Measurements from ENCODE around the gene C15orf61. TPM values are rescaled to one million over a fixed set of nuclear protein-coding genes. Genes with fewer than 3 reads are reported as not detected.
A peak's percentile ranks its signal among the peaks of the same experiment; 100 is the strongest.

The C15orf61 gene
- total RNA-seq, 1 donor from 2014 or later, result 7.5 TPM

DNA sequence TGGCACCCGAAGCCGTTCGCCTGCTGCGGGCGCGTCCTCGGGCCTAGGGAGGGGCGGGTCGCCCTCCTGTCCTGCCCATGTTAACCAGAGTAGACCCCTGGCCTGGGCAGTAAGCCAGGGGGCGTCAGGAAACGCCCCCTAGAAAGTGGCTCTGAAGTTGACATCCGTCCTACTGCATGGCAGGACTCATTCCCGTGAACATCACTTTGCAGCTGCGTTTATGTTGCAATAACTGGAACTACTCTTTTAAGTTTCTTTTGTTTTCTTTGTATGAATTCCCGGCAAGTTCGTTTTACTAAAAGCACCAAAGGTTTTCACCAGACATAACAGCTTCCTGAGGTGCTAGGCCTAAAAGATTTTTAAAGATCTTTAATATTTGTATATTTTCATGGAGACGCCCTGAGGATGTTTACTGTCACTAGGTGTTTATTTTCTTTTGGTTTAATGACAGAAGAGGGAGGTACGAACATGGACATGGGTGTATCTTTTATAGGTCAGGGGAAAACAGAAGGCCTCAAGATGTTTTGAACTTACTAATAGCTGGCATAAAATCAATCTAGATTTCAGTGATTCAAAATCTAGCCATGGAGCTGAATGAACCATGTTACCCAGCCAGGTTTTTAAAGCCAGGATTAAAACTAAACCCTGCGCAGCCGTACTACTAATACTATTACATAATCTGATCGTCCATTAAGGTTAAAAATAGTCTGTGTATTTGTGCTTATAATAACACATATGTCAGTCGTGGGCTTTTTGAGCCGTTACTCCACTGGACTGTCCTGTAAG, 1.0 kb downstream of the C15orf61 start:
- Mint-ChIP-seq H3K27me3 (ENCODE audit: unreplicated experiment) (peaks cover 2% of the 10 kb centered on the region), H3K4me1 (ENCODE audit: low read depth, unreplicated experiment) (peaks cover 14% of the 10 kb centered on the region), H3K4me3 (ENCODE audit: unreplicated experiment) (peak overlapping the region; percentile 88)

DNA sequence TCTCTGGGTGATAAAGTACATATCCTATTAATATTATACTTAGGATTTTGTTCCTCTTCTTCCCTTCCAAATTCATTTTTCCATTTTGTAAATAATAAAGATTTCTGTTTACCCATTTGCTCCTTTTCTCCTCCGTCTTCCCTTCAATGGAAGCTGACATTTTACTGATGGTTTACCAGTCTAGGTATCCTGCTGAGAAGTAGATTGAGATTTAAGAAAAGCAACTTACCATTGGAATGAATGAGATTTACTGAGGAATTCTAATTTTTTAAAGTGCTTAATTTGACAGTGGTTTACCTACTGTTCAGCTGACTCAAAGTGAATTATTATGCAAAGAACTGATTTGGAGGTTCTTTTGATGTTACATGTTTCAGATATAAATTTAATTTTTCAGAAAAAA, 2.4 kb downstream of the C15orf61 start:
- Mint-ChIP-seq H3K4me1 (ENCODE audit: low read depth, unreplicated experiment) (peaks cover 21% of the 10 kb centered on the region), H3K4me3 (ENCODE audit: unreplicated experiment) (peak overlapping the region; percentile 88), H3K27me3 (ENCODE audit: unreplicated experiment) (no peaks in the 10 kb centered on the region), H3K27ac (ENCODE audit: unreplicated experiment) (no peak overlapping the region), H3K9me3 (ENCODE audit: unreplicated experiment) (peaks cover 2% of the 10 kb centered on the region), H3K36me3 (ENCODE audit: unreplicated experiment) (no peaks in the 10 kb centered on the region)
- no peak for DNase-seq
- TF ChIP-seq, protein P1, sequence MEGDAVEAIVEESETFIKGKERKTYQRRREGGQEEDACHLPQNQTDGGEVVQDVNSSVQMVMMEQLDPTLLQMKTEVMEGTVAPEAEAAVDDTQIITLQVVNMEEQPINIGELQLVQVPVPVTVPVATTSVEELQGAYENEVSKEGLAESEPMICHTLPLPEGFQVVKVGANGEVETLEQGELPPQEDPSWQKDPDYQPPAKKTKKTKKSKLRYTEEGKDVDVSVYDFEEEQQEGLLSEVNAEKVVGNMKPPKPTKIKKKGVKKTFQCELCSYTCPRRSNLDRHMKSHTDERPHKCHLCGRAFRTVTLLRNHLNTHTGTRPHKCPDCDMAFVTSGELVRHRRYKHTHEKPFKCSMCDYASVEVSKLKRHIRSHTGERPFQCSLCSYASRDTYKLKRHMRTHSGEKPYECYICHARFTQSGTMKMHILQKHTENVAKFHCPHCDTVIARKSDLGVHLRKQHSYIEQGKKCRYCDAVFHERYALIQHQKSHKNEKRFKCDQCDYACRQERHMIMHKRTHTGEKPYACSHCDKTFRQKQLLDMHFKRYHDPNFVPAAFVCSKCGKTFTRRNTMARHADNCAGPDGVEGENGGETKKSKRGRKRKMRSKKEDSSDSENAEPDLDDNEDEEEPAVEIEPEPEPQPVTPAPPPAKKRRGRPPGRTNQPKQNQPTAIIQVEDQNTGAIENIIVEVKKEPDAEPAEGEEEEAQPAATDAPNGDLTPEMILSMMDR (IDR thresholded peaks at IDR 0.05; ENCODE audit: partially characterized antibody, unreplicated experiment), result no peak

More for the DNA sequence above, 1.0 kb downstream of the C15orf61 start:
- H3K27ac Mint-ChIP-seq (ENCODE audit: unreplicated experiment), result peak overlapping the region; percentile 83
- DNase-seq, result no peak
- TF ChIP-seq, protein P1 (IDR thresholded peaks at IDR 0.05; ENCODE audit: partially characterized antibody, unreplicated experiment), result no peak
- peaks cover 2% of the 10 kb centered on the region for H3K9me3 Mint-ChIP-seq (ENCODE audit: unreplicated experiment)
- no peaks in the 10 kb centered on the region for H3K36me3 Mint-ChIP-seq (ENCODE audit: unreplicated experiment)

DNA sequence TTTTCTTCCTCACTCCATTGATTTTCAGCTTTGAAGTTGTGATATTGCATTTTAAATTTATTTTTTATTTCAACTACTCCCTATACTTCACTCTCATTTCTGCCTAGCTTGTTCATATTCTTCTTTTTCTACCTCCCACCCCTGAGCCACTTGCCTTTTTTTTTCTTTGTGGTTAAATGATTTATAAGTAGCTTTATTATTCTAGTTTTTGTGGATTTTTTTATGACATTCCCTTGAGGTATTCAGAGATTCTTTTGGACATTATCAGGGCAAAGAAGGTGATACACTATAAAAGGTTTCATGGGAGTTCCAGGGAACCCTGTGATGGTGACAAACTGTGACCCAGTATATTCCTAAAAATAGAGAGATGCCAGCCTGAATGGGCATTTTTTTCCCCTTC, 3.3 kb downstream of the C15orf61 start:
- TF ChIP-seq, protein P1 (IDR thresholded peaks at IDR 0.05; ENCODE audit: partially characterized antibody, unreplicated experiment), result no peak
- H3K36me3 Mint-ChIP-seq (ENCODE audit: unreplicated experiment), result no peaks in the 10 kb centered on the region
- peak overlapping the region; percentile 54 for H3K4me3 Mint-ChIP-seq (ENCODE audit: unreplicated experiment)
- H3K9me3 Mint-ChIP-seq (ENCODE audit: unreplicated experiment), result peaks cover 2% of the 10 kb centered on the region
- no peaks in the 10 kb centered on the region for H3K27me3 Mint-ChIP-seq (ENCODE audit: unreplicated experiment)
- H3K27ac Mint-ChIP-seq (ENCODE audit: unreplicated experiment), result no peak overlapping the region
- no peak for DNase-seq
- peaks cover 24% of the 10 kb centered on the region for H3K4me1 Mint-ChIP-seq (ENCODE audit: low read depth, unreplicated experiment)

DNA sequence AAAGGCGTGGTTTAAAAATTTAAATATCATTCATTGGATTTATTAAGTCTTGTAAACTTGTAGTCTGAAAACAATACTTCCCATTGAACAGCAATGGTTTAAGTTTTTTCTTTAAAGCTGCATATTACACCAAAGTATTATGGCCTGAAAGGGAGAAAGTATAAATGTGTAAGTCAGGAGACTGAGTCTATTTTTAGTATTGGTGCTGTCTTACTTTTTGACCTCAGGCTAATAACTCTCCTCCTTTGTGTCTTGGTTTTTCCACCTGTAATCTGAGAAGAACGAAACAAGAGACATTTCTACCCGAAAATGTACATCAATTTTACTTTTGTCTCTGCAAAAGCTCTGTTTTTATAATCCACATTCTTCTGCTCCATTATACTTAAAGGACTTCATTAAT, 7.6 kb downstream of the C15orf61 start:
- H3K9me3 Mint-ChIP-seq (ENCODE audit: unreplicated experiment), result no peaks in the 10 kb centered on the region
- no peak overlapping the region for H3K27ac Mint-ChIP-seq (ENCODE audit: unreplicated experiment)
- peaks cover 2% of the 10 kb centered on the region for H3K27me3 Mint-ChIP-seq (ENCODE audit: unreplicated experiment)
- H3K4me1 Mint-ChIP-seq (ENCODE audit: low read depth, unreplicated experiment), result peaks cover 13% of the 10 kb centered on the region
- H3K4me3 Mint-ChIP-seq (ENCODE audit: unreplicated experiment), result no peak overlapping the region
- H3K36me3 Mint-ChIP-seq (ENCODE audit: unreplicated experiment), result no peaks in the 10 kb centered on the region
- TF ChIP-seq, protein P1 (IDR thresholded peaks at IDR 0.05; ENCODE audit: partially characterized antibody, unreplicated experiment), result no peak
- DNase-seq, result no peak

DNA sequence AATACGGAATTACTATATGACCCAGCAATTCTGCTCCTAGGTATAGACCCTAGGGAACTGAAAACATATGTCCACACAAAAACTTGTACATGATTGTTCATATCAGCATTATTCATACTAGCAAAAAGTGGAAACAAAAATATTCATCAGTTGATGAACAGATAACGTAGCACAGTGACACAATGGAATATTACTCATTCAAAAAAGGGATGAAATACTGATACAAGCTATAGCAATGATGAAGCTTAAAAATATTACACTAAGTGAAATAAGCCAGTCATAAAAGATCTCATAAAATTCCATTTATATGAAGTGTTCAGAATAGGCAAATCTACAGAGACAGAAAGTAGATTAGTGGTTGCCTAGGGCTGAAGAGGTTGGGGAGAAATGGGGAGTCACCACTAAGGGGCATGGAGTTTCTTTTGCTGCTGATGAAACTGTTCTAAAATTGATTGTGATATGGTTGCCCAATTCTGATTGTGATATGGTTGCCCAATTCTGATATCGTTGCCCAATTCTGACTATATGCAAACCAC, 10.5 kb downstream of the C15orf61 start:
- Mint-ChIP-seq H3K27me3 (ENCODE audit: unreplicated experiment) (peaks cover 2% of the 10 kb centered on the region), H3K9me3 (ENCODE audit: unreplicated experiment) (no peaks in the 10 kb centered on the region), H3K27ac (ENCODE audit: unreplicated experiment) (no peak overlapping the region), H3K4me1 (ENCODE audit: low read depth, unreplicated experiment) (peaks cover 10% of the 10 kb centered on the region), H3K36me3 (ENCODE audit: unreplicated experiment) (no peaks in the 10 kb centered on the region), H3K4me3 (ENCODE audit: unreplicated experiment) (no peak overlapping the region)
- DNase-seq, result no peak
- TF ChIP-seq, protein P1 (IDR thresholded peaks at IDR 0.05; ENCODE audit: partially characterized antibody, unreplicated experiment), result no peak

Measured in glutamatergic neuron (in vitro differentiated cells).